GM12874 (cell line): ENCODE data around the gene ZC3H18.

Experiments used
- CTCF ChIP-seq: IDR thresholded peaks from 2 replicates; pipeline ENCODE4 v1.5.1; 2011; ENCODE audit warnings: low read depth, mild to moderate bottlenecking, control low read depth, low read length, moderate library complexity; ENCODE audit not compliant: insufficient read depth

ZC3H18 gene

GRCh38 chr16:88645455-88645854 lies 75.3 kb downstream of the ZC3H18 start:
- no peak for TF ChIP-seq CTCF

GRCh38 chr16:88645941-88646340 lies 75.7 kb downstream of the ZC3H18 start:
- TF ChIP-seq CTCF: no peak

GRCh38 chr16:88646345-88647034 lies 76.3 kb downstream of the ZC3H18 start:
- TF ChIP-seq CTCF: no peak

- TF ChIP-seq CTCF: no peak
Measured at GRCh38 chr16:88647178-88648070, 77.2 kb downstream of the ZC3H18 start.

- no peak for TF ChIP-seq CTCF
Measured at GRCh38 chr16:88649195-88649923, 79.2 kb downstream of the ZC3H18 start.

- TF ChIP-seq CTCF: no peak
Measured at GRCh38 chr16:88649924-88650748, 79.9 kb downstream of the ZC3H18 start.
